OCI-LY7 (cell line): ENCODE results near the gene OR2H1. TPM values are rescaled to one million over a fixed set of nuclear protein-coding genes. Genes with fewer than 3 reads are reported as not detected.

Experiments used
- BruUV-seq: library from RNA; stranded (reverse); fragments of 400-500 nt; replicated peaks from 2 replicates; lab custom pipeline; 2021; lab: Mats Ljungman, UMichigan
- CTCF ChIA-PET: fragments of 300-600 bp; sonication (Branson Sonifier 250); formaldehyde crosslinking; loops from one replicate; lab custom pipeline; 2022; ENCODE audit warnings: antibody characterized with exemption; ENCODE audit not compliant: unreplicated experiment; lab: Charles Lee
- POLR2A ChIA-PET: fragments of 300-600 bp; sonication (Branson Sonifier 250); formaldehyde crosslinking; loops from one replicate; lab custom pipeline; 2022; ENCODE audit warnings: antibody characterized with exemption; lab: Charles Lee
- DNase-seq: peaks from one replicate; pipeline ENCODE4 v3.0.0-alpha.2; 2015; ENCODE audit warnings: low spot score
- H2AFZ ChIP-seq: fragments of 200-600 bp; sonication (generic), shearing (Covaris generic); 2 replicates; pipeline ENCODE4 v1.6.1; 2014; ENCODE audit warnings: mild to moderate bottlenecking, antibody characterized with exemption, low read length, moderate library complexity
- H3K27ac ChIP-seq: fragments of 200-600 bp; sonication (generic); 2 replicates; pipeline ENCODE4 v1.5.1; 2014; ENCODE audit warnings: mixed run types, low read depth, mild to moderate bottlenecking, moderate library complexity, low read length, inconsistent platforms; ENCODE audit not compliant: poor library complexity, severe bottlenecking
- H3K36me3 ChIP-seq: fragments of 200-600 bp; sonication (generic); 2 replicates; pipeline ENCODE4 v1.6.1; 2014; ENCODE audit warnings: mild to moderate bottlenecking, antibody characterized with exemption, low read length, moderate library complexity, mixed read lengths; ENCODE audit not compliant: insufficient read depth
- H3K4me1 ChIP-seq: fragments of 200-600 bp; sonication (generic); 2 replicates; pipeline ENCODE4 v1.5.1; 2014; ENCODE audit warnings: mild to moderate bottlenecking, low read length; ENCODE audit not compliant: insufficient read depth, poor library complexity, severe bottlenecking
- H3K4me2 ChIP-seq: fragments of 200-600 bp; sonication (generic); 2 replicates; pipeline ENCODE4 v1.6.1; 2014; ENCODE audit warnings: mild to moderate bottlenecking, low read length
- H3K4me3 ChIP-seq: fragments of 200-600 bp; sonication (generic); 2 replicates; pipeline ENCODE4 v1.5.1; 2014; ENCODE audit warnings: mild to moderate bottlenecking, low read depth, low read length; ENCODE audit not compliant: poor library complexity, severe bottlenecking
- H3K79me2 ChIP-seq: fragments of 200-600 bp; sonication (generic); 2 replicates; pipeline ENCODE4 v1.6.1; 2016; ENCODE audit warnings: low read depth, mild to moderate bottlenecking, low read length, moderate library complexity, mixed read lengths; ENCODE audit not compliant: insufficient read depth
- H3K9me2 ChIP-seq: fragments of 200-600 bp; sonication (generic); 2 replicates; pipeline ENCODE4 v1.6.1; 2016; ENCODE audit warnings: mild to moderate bottlenecking, low read length, mixed read lengths; ENCODE audit not compliant: insufficient read depth
- H3K9me3 ChIP-seq: fragments of 200-600 bp; sonication (generic); 2 replicates; pipeline ENCODE4 v1.6.1; 2014; ENCODE audit warnings: mild to moderate bottlenecking, mixed run types, low read length, mixed read lengths
- H4K20me1 ChIP-seq: fragments of 200-600 bp; sonication (generic); 2 replicates; pipeline ENCODE4 v1.6.1; 2014; ENCODE audit warnings: mild to moderate bottlenecking, antibody characterized with exemption, low read length, moderate library complexity, mixed read lengths; ENCODE audit not compliant: insufficient read depth
- EZH2phosphoT487 ChIP-seq: fragments of 200-600 bp; sonication (generic); IDR thresholded peaks from 2 replicates; pipeline ENCODE4 v1.6.1; 2018; ENCODE audit warnings: low read depth, borderline replicate concordance, mild to moderate bottlenecking, mixed run types, antibody characterized with exemption, low read length, moderate library complexity, mixed read lengths
- intact Hi-C: fragments of 100-400 bp; cut with micrococcal nuclease; formaldehyde crosslinking; loops from one replicate; pipeline ENCODE4 v1.10.0; 2022; ENCODE audit not compliant: unreplicated experiment
- total RNA-seq, 2 experiments: library from RNA; depleted of rRNA in 1 of 2; stranded (reverse); fragments of >200 nt in 1 of 2; shearing (Covaris generic) in 1 of 2; gene quantifications; 2 replicates each; pipeline ENCODE4 v1.2.3, GENCODE V29; 2014 to 2022
- TF ChIP-seq, protein P1 (sequence below): fragments of 200-600 bp; sonication (generic); conservative IDR thresholded peaks from 2 replicates; pipeline ENCODE4 v1.5.1; 2014; ENCODE audit warnings: mild to moderate bottlenecking, antibody characterized with exemption, low read length, moderate library complexity, mixed read lengths

Gene OR2H1
- total RNA-seq, 2 experiments from 2014 or later = not detected

GRCh38 chr6:29493261-29493660, 36.3 kb downstream of the OR2H1 start:
- Histone ChIP-seq H3K9me3 (no peaks in the 10 kb centered on the region), H4K20me1 (no peaks in the 10 kb centered on the region), H3K9me2 (no peaks in the 10 kb centered on the region), H3K27ac (no peak overlapping the region), H3K4me2 (no peak overlapping the region), H3K79me2 (no peaks in the 10 kb centered on the region), H3K36me3 (no peaks in the 10 kb centered on the region), H3K4me3 (no peak overlapping the region), H2AFZ (no peak overlapping the region), H3K4me1 (no peaks in the 10 kb centered on the region)
- ChIA-PET POLR2A (no interaction called here), CTCF (no interaction called here)
- intact Hi-C loops = no loop called here
- no TSS peak for BruUV-seq
- no peak for DNase-seq
- TF ChIP-seq, protein P1, sequence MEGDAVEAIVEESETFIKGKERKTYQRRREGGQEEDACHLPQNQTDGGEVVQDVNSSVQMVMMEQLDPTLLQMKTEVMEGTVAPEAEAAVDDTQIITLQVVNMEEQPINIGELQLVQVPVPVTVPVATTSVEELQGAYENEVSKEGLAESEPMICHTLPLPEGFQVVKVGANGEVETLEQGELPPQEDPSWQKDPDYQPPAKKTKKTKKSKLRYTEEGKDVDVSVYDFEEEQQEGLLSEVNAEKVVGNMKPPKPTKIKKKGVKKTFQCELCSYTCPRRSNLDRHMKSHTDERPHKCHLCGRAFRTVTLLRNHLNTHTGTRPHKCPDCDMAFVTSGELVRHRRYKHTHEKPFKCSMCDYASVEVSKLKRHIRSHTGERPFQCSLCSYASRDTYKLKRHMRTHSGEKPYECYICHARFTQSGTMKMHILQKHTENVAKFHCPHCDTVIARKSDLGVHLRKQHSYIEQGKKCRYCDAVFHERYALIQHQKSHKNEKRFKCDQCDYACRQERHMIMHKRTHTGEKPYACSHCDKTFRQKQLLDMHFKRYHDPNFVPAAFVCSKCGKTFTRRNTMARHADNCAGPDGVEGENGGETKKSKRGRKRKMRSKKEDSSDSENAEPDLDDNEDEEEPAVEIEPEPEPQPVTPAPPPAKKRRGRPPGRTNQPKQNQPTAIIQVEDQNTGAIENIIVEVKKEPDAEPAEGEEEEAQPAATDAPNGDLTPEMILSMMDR = no peak
- TF ChIP-seq EZH2phosphoT487 = no peak

DNA sequence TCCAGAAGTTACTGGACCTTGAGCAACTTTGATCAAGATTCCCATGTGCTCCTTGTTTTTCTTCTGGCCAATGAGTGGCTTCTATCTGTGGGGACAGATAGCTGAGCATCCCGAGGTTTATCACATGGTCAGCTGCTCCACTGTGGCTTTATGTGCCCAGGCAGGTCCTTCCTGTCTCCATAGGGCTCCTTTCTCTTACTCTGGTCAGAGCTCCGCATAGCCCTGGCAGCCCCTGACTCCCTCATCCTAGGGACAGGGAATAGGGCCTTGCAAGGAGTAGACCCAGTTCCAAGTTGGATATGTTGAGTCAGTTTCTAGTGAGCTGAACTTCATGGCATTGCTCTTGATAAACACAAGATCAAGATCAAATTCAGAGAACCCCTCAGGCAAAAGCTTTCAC, 37.2 kb downstream of the OR2H1 start:
- no peaks in the 10 kb centered on the region for H3K9me3 ChIP-seq
- H4K20me1 ChIP-seq = no peaks in the 10 kb centered on the region
- POLR2A ChIA-PET = no interaction called here
- BruUV-seq = no TSS peak
- H3K79me2 ChIP-seq = no peaks in the 10 kb centered on the region
- TF ChIP-seq, protein P1 = no peak
- TF ChIP-seq EZH2phosphoT487 = no peak
- no peaks in the 10 kb centered on the region for H3K4me1 ChIP-seq
- no peak for DNase-seq
- no peak overlapping the region for H2AFZ ChIP-seq
- H3K9me2 ChIP-seq = no peaks in the 10 kb centered on the region
- H3K4me3 ChIP-seq = no peak overlapping the region
- H3K4me2 ChIP-seq = no peak overlapping the region
- intact Hi-C loops = no loop called here
- CTCF ChIA-PET = no interaction called here
- H3K36me3 ChIP-seq = no peaks in the 10 kb centered on the region
- H3K27ac ChIP-seq = no peak overlapping the region

DNA sequence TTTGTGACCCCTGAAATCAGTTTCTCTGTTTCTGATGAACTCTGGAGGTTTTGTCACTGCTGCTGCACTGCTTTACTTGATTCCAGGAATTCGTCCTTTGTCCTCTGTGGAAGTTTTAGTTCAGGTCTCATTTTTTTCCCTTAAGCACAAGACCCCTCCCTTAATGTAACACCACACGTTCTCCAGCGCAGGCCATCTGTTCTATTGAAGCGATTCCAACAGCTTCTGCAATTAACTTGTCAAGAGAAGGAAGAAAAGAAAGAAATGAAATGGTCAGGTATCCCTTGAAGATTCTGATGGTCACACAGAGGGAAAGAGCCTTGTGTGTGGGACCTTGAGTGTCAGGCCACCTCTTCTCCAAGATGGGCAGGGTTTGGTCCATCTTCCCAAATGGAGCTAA, 38.6 kb downstream of the OR2H1 start:
- no peak overlapping the region for H3K4me2 ChIP-seq
- TF ChIP-seq, protein P1 = no peak
- TF ChIP-seq EZH2phosphoT487 = no peak
- no peaks in the 10 kb centered on the region for H3K4me1 ChIP-seq
- no peak for DNase-seq
- H3K9me2 ChIP-seq = no peaks in the 10 kb centered on the region
- no peaks in the 10 kb centered on the region for H3K9me3 ChIP-seq
- H3K27ac ChIP-seq = no peak overlapping the region
- ChIA-PET POLR2A (no interaction called here), CTCF (no interaction called here)
- intact Hi-C loops = no loop called here
- BruUV-seq = no TSS peak
- H2AFZ ChIP-seq = no peak overlapping the region
- no peaks in the 10 kb centered on the region for H3K36me3 ChIP-seq
- no peaks in the 10 kb centered on the region for H3K79me2 ChIP-seq
- H4K20me1 ChIP-seq = no peaks in the 10 kb centered on the region
- no peak overlapping the region for H3K4me3 ChIP-seq
